GM19328 (cell line): Measurements from ENCODE around the gene FAM229A.
"Not testable (repeated sequence)": the region's sequence is repeated elsewhere in the genome, so short reads cannot be mapped to it uniquely, and the experiment has no call there.

Experiments
- ATAC-seq: cut with Tn5 transposase; IDR thresholded peaks from one replicate; pipeline ENCODE4 v1.9.1; 2021; ENCODE audit warnings: mild to moderate bottlenecking, moderate library complexity; ENCODE audit not compliant: unreplicated experiment

FAM229A gene

GRCh38 chr1:32377541-32378220 lies 15.4 kb upstream of the FAM229A start:
- ATAC-seq: no peak

GRCh38 chr1:32376199-32376598 lies 13.9 kb upstream of the FAM229A start:
- ATAC-seq: no peak

GRCh38 chr1:32373996-32374592 lies 11.8 kb upstream of the FAM229A start:
- no peak for ATAC-seq

GRCh38 chr1:32372149-32372756 lies 10.0 kb upstream of the FAM229A start:
- no peak for ATAC-seq

GRCh38 chr1:32367912-32368635 lies 5.8 kb upstream of the FAM229A start:
- no peak for ATAC-seq

- no peak for ATAC-seq
These were observed 3.2 kb upstream of the FAM229A start for GRCh38 chr1:32365445-32365844.

GRCh38 chr1:32364836-32365235 lies 2.6 kb upstream of the FAM229A start:
- ATAC-seq: no peak

- ATAC-seq: no peak
These were observed 1.4 kb upstream of the FAM229A start for GRCh38 chr1:32363713-32364112.

GRCh38 chr1:32361674-32362473 lies 411 bp downstream of the FAM229A start:
- ATAC-seq: no peak

GRCh38 chr1:32361308-32361673 lies 994 bp downstream of the FAM229A start:
- ATAC-seq: no peak

GRCh38 chr1:32358435-32358834 lies 3.9 kb downstream of the FAM229A start:
- ATAC-seq: no peak

GRCh38 chr1:32357614-32358013 lies 4.7 kb downstream of the FAM229A start:
- ATAC-seq: no peak

- ATAC-seq: no peak
These were observed 5.8 kb downstream of the FAM229A start for GRCh38 chr1:32356478-32356877.

- ATAC-seq: not testable (repeated sequence)
These were observed 6.5 kb downstream of the FAM229A start for GRCh38 chr1:32355778-32356177.

GRCh38 chr1:32353886-32354570 lies 8.3 kb downstream of the FAM229A start:
- no peak for ATAC-seq

- ATAC-seq: no peak
These were observed 8.9 kb downstream of the FAM229A start for GRCh38 chr1:32353431-32353830.

GRCh38 chr1:32352831-32353383 lies 9.4 kb downstream of the FAM229A start:
- ATAC-seq: no peak

GRCh38 chr1:32352239-32352745 lies 10.0 kb downstream of the FAM229A start:
- no peak for ATAC-seq

GRCh38 chr1:32351399-32352238 lies 10.7 kb downstream of the FAM229A start:
- peak; percentile 83 for ATAC-seq
